ENCODE results near the gene IL3.
"Not testable (repeated sequence)": the region's sequence is repeated elsewhere in the genome, so short reads cannot be mapped to it uniquely, and the experiment has no call there.

IL3 gene

DNA sequence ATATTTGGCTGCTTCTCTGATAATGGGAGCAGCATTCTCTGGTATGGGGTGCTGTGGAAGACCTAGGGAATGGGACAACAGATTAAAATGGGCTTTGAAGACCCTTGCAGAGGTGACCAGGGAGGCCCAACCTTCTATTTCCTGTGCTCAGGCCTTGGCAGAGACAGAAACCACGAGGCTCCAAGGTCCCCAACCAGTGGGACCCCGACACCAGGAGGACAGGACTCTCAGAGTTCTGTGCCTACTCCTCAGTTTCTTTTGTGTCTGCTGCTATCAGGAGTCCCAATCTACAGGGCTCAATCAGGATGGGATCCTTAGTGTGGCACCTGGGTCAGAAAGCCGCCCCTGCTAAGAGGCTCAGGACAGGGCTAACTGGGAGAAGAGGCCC, 42.5 kb downstream of the IL3 start:
- Histone ChIP-seq H3K4me1 (ENCODE audit: control insufficient read depth in 1 of 2, insufficient read depth in 1 of 2, low read depth in 1 of 2, low read length in 1 of 2) (peaks cover 27 to 48% of the 10 kb centered on the region in 2 experiments), H3K9me3 (no peaks in the 10 kb centered on the region), H3K27ac (peak overlapping the region; percentile 78), H3K36me3 (no peaks in the 10 kb centered on the region), H3K4me3 (ENCODE audit: low read depth in 1 of 2, low read length in 1 of 2) (no peak overlapping the region), H3K27me3 (no peaks in the 10 kb centered on the region)
- TF ChIP-seq, protein P1, sequence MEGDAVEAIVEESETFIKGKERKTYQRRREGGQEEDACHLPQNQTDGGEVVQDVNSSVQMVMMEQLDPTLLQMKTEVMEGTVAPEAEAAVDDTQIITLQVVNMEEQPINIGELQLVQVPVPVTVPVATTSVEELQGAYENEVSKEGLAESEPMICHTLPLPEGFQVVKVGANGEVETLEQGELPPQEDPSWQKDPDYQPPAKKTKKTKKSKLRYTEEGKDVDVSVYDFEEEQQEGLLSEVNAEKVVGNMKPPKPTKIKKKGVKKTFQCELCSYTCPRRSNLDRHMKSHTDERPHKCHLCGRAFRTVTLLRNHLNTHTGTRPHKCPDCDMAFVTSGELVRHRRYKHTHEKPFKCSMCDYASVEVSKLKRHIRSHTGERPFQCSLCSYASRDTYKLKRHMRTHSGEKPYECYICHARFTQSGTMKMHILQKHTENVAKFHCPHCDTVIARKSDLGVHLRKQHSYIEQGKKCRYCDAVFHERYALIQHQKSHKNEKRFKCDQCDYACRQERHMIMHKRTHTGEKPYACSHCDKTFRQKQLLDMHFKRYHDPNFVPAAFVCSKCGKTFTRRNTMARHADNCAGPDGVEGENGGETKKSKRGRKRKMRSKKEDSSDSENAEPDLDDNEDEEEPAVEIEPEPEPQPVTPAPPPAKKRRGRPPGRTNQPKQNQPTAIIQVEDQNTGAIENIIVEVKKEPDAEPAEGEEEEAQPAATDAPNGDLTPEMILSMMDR (IDR thresholded peaks at IDR 0.05): no peak

DNA sequence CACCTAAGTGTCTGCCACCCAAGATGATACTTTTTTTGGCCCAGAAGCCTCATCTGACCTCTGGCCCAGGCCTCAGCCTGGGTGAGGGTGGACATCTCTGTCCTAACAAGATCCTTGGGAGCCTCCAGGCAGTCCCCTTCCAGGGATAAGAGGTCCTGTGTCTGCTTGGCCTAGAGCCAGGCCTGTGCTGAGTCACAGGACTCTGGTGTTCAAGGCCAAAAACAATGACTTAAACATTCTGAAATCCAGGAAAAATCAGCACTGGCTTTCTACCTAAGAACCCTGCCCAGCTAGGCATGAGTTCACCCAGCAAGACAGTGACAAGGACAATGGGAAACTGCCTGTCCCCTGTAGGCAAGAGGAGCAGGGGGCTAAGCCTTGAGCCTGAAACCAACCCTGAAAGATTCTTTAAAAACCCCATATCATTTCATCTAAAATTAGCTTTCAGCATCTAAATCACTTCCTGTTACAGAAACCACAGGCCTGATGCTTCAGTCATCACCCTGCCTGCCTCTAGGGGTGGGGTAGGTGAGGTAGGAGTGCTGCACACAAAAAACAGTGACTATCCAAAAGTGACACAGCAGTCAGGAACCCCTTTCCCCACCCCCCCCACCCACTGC, 43.0 kb downstream of the IL3 start:
- H3K27me3 ChIP-seq: no peaks in the 10 kb centered on the region
- H3K4me3 ChIP-seq (ENCODE audit: low read depth in 1 of 2, low read length in 1 of 2): no peak overlapping the region
- peaks cover 27 to 48% of the 10 kb centered on the region in 2 experiments for H3K4me1 ChIP-seq (ENCODE audit: control insufficient read depth in 1 of 2, insufficient read depth in 1 of 2, low read depth in 1 of 2, low read length in 1 of 2)
- H3K9me3 ChIP-seq: no peaks in the 10 kb centered on the region
- H3K36me3 ChIP-seq: no peaks in the 10 kb centered on the region
- TF ChIP-seq, protein P1 (IDR thresholded peaks at IDR 0.05): peak; percentile 8
- H3K27ac ChIP-seq: peak overlapping the region; percentile 78

DNA sequence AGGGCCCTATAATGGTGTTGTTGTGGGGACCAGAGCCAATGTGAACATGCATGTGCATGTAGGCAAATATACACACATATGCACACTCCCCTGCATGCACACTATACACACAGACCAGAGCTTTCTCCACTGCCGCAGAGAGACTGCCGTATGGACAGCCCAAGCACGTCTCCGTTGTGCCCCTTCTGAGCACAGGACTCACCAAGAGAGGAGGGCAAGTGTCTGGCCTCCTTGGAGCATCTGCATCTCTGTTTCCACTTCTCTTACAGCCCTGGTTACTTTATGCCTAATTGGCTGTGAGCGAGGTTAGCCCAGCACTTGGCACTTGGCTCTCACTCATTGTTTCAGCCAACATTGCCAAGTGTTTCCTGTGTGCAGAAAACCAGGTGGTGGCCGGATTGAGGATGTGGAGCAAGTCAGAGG, 43.5 kb downstream of the IL3 start:
- Histone ChIP-seq H3K36me3 (no peaks in the 10 kb centered on the region), H3K4me3 (ENCODE audit: low read depth in 1 of 2, low read length in 1 of 2) (no peak overlapping the region), H3K27ac (peak overlapping the region; percentile 78), H3K27me3 (no peaks in the 10 kb centered on the region), H3K9me3 (no peaks in the 10 kb centered on the region), H3K4me1 (ENCODE audit: control insufficient read depth in 1 of 2, insufficient read depth in 1 of 2, low read depth in 1 of 2, low read length in 1 of 2) (peaks cover 27 to 48% of the 10 kb centered on the region in 2 experiments)
- TF ChIP-seq, protein P1 (IDR thresholded peaks at IDR 0.05): peak; percentile 2

DNA sequence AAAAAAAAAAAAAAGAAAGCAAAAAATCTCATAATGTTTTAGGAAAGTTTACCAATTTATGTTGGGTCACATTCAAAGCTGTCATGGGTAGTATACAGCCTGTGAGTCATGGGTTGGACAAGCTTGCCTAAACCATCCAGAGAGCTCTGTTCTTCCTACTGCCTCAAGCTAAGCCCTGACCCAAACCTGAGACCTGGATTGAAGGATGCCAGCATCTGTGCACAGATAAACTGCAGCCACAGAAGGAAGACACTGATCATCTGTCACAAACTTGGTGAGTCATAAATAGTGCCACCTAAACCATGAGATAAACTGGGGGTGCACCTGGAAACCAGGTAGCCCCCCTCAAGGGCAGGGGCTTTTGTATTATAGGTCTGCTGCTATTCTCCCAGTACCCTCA, 44.1 kb downstream of the IL3 start:
- Histone ChIP-seq H3K27me3 (no peaks in the 10 kb centered on the region), H3K4me3 (ENCODE audit: low read depth in 1 of 2, low read length in 1 of 2) (no peak overlapping the region), H3K4me1 (ENCODE audit: control insufficient read depth in 1 of 2, insufficient read depth in 1 of 2, low read depth in 1 of 2, low read length in 1 of 2) (peaks cover 27 to 48% of the 10 kb centered on the region in 2 experiments), H3K9me3 (no peaks in the 10 kb centered on the region), H3K36me3 (no peaks in the 10 kb centered on the region), H3K27ac (no peak overlapping the region)
- TF ChIP-seq, protein P1 (IDR thresholded peaks at IDR 0.05): no peak

DNA sequence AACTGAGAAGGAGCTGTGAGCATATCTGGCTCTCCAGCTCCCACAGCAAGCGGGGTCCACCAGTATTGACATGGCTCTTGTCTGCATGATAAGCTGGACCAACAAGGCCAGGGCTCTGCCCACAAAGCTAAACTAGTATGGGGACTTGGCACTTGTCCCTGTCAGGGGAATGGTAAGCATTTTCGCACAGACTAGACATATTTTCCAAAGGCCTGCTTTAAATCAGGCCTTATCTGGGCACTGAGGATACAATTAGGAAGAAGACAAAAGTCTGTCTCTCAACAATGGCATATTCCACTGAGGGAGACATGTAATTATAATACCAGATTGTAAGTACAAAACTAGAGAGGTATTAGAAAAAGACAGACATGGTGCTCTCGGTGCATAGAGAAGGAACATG, 45.2 kb downstream of the IL3 start:
- Histone ChIP-seq H3K9me3 (no peaks in the 10 kb centered on the region), H3K27me3 (no peaks in the 10 kb centered on the region), H3K4me3 (ENCODE audit: low read depth in 1 of 2, low read length in 1 of 2) (no peak overlapping the region), H3K36me3 (no peaks in the 10 kb centered on the region), H3K4me1 (ENCODE audit: control insufficient read depth in 1 of 2, insufficient read depth in 1 of 2, low read depth in 1 of 2, low read length in 1 of 2) (peaks cover 23 to 39% of the 10 kb centered on the region in 2 experiments), H3K27ac (no peak overlapping the region)
- TF ChIP-seq, protein P1 (IDR thresholded peaks at IDR 0.05): no peak

DNA sequence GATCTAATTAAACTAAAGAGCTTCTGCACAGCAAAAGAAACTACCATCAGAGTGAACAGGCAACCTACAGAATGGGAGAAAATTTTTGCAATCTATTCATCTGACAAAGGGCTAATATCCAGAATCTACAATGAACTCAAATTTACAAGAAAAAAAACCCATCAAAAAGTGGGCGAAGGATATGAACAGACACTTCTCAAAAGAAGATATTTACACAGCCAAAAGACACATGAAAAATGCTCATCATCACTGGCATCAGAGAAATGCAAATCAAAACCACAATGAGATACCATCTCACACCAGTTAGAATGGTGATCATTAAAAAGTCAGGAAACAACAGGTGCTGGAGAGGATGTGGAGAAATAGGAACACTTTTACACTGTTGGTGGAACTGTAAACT, 48.0 kb downstream of the IL3 start:
- not testable (repeated sequence) for H3K27ac ChIP-seq; H3K4me3 ChIP-seq (ENCODE audit: low read depth in 1 of 2, low read length in 1 of 2); H3K27me3 ChIP-seq; H3K36me3 ChIP-seq; H3K9me3 ChIP-seq
- peaks cover 8 to 14% of the 10 kb centered on the region in 2 experiments for H3K4me1 ChIP-seq (ENCODE audit: control insufficient read depth in 1 of 2, insufficient read depth in 1 of 2, low read depth in 1 of 2, low read length in 1 of 2)

DNA sequence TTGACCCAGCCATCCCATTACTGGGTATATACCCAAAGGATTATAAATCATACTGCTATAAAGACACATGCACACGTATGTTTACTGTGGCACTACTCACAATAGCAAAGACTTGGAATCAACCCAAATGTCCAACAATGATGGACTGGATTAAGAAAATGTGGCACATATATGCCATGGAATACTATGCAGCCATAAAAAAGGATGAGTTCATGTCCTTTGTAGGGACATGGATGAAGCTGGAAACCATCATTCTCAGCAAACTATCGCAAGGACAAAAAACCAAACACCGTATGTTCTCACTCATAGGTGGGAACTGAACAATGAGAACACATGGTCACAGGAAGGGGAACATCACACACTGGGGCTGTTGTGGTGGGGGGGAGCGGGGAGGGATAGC, 48.5 kb downstream of the IL3 start:
- not testable (repeated sequence) for H3K4me3 ChIP-seq (ENCODE audit: low read depth in 1 of 2, low read length in 1 of 2); H3K27ac ChIP-seq; H3K4me1 ChIP-seq (ENCODE audit: control insufficient read depth in 1 of 2, insufficient read depth in 1 of 2, low read depth in 1 of 2, low read length in 1 of 2); H3K9me3 ChIP-seq; H3K27me3 ChIP-seq; H3K36me3 ChIP-seq
